CD4-positive, alpha-beta T cell treated with Interferon alpha-2 for 1 hour (primary cell): ENCODE data around the gene MYO5B.
"Not testable (repeated sequence)": the region's sequence is repeated elsewhere in the genome, so short reads cannot be mapped to it uniquely, and the experiment has no call there.

Source experiments
- DNase-seq, 2 donors: peaks; one replicate each; pipeline ENCODE4 v3.0.0-alpha.2; 2020 to 2022

MYO5B gene

DNA sequence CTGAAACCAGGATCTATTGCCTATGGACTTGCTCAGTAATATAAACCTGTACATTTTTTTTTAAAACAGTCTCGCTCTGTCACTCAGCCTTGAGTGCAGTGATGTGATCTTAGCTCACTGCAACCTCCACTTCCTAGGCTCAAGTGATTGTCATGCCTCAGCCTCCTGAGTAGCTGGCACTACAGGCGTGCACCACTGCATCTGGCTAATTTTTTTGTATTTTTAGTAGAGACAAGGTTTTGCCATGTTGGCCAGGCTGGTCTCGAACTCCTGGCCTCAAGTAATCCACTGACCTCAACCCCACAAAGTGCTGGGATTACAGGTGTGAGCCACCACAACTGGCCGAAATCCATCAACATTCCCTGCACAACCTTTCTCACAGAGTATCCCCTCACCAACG lies 100.2 kb downstream of the MYO5B start:
- not testable (repeated sequence) for DNase-seq

GRCh38 chr18:50094221-50094773 lies 100.7 kb downstream of the MYO5B start:
- DNase-seq: no peak

- no peak for DNase-seq
Observed at GRCh38 chr18:50093366-50094064, 101.4 kb downstream of the MYO5B start.

DNA sequence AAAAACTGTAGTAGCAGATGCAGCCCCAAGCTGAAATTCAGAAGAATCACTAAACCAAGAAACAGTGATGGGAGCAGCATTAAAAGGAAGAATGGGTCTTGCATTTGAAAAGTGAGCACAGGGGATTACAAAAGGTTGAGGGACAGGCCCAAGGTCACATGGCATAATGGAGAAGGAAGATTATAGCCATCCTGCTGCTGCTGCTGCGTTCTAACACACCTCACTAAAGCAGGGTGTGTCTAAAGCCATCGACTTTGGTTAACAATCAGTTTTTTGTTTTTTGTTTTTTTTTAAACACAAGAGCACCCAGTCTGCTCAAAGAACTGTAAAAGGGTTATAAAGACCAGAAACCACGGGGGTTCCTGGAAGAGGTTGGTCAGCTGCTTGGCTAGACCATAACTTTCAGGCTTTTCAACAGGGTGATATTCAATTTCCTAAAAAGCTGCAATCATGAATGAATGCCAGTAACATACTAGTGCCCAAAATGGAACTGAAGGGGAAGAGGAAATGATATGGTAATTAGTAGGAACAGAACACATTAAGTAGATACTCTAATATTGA lies 102.6 kb downstream of the MYO5B start:
- DNase-seq: no peak

GRCh38 chr18:50091509-50092244 lies 103.3 kb downstream of the MYO5B start:
- no peak for DNase-seq

DNA sequence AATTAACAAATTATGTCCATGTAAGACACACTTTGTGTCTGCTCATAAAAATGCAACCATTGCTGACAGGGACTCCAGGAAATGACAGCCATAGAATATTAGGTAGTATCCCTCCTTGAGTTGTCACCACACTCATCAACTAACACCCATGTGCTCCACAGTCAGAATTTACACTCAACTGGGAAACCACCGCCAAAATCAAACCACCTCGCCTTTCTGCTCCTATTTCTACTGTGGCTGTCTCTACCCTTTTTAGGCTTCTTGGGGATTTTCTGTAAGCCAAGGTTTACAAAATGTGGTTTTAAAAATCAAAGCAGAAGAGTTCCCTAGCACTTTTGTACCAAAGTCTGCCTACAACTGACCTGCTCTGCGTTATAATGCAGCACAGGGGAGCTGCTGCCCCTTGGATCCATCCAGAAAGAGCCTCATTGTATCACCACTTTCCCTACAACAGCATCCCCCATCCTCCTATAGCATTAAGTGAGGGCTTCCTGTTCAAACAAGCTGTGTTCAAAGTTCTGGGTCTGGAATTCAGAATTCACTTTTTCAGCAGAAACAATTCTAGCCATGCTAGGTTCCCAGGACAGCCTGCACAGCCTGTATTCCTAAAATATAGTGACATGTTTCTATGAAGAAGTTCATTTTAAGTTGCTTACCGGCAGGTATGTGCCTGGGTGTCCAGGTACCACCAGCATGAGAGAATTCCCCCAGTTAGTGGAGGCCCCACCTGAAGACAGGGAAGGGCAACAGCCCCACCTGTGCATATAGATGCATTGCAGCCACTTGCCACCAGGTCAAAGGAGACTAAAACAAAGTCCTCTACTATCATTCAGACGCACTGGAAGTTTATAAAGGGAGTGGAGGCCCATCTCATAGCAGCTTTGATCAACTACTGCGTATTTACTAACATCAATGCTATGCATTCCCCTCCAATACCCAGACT lies 104.3 kb downstream of the MYO5B start:
- no peak for DNase-seq

DNA sequence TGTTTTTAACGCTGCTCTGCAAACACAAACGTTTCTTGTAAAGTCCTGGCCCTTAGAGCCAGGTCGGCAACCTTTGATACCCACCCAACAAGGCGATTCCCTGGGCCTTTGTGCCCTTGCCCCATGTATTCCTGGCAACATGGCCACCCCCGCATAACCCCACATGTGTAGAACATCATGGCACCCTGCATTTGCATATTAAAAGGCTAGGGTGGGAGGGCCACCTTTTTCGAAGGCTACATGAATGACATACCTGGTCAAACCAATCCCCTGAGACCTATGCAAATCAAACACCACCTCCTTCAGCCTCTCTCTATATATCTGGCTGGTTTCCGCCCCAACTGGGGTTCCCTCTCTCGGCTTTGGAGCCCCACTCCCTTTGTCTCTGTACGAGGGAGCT lies 105.2 kb downstream of the MYO5B start:
- DNase-seq: no peak

GRCh38 chr18:50083708-50084107 lies 111.2 kb downstream of the MYO5B start:
- DNase-seq: no peak

DNA sequence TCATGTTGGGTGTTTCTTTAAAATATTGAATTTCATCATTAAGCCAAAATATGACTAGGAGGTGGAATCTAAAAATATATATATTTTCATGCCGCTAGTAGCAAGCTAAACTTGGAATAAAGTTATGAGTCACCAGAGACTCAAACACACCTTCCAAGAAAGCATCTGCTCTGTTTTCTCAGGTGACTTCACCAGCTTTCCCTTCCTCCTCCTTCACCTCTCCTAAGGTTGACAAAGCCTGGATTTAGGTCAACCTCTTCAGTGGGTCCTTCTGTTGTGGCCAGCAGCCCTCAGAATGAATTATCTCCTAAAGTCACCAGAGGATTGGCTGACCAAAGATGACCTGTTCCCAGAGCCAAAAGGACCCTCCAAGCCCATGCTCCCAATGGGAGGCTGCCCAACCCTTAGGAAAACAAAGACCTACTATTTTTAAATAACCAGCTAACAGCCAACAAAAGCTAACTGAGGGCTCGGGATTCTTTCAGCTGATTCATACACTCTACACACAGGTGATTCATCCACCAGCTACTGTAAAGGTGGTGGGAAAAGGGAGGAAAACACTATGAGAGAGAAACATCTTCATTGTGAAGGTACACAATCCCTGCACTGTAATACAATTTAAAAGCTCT lies 113.9 kb downstream of the MYO5B start:
- DNase-seq: no peak

DNA sequence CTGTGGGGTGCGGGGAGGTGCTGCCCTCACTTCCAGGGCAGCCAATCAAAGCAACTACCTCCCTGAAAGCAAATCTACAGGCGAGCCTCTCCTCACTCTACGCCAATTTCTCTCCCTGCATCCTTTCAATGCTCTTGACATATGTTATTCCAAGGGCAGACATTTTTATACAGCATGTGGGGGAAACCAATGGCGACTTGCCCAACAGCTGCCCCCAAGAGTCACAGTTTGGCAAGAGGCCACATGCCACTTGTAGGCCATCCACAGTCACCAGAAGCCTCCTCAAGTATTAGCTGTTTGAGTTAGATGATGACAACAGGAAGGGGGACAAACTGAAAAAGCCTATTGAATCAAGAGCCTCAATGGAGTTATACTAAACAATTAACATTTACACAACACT lies 114.6 kb downstream of the MYO5B start:
- no peak for DNase-seq

DNA sequence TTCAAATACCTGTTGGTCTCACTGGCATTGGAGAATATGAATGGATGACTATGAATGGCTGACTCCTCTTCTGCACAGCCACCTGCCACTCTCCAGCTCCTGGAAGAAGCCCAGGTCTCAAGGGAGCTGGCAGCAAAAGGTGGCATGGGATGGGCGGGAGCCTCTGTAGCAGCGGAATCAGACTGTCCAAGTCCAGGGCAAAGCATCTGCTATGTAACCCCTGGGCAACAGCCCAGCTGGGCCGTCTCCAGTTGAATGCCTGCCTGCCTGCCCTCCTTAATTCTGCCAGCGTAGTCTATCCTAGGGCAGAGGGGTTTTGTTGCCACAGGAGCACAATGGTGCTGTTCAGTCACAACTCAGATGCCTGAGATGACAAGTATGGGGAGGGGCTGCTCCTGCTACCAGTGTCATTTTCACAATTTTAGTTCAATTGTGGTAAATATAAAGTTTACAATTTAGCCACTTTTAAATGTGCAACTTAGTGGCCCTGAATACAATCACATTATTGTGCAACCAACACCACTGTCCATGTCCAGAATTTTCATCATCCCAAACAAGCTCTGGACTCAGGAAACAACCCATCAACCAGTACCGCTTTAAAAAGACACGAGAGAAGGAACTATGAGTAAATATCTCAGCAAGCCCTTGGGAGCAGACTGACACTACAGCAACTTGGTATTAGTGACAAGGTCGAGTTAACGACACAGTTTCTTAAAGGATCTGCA lies 115.2 kb downstream of the MYO5B start:
- DNase-seq: no peak

GRCh38 chr18:50076277-50076676 lies 118.7 kb downstream of the MYO5B start:
- no peak for DNase-seq

DNA sequence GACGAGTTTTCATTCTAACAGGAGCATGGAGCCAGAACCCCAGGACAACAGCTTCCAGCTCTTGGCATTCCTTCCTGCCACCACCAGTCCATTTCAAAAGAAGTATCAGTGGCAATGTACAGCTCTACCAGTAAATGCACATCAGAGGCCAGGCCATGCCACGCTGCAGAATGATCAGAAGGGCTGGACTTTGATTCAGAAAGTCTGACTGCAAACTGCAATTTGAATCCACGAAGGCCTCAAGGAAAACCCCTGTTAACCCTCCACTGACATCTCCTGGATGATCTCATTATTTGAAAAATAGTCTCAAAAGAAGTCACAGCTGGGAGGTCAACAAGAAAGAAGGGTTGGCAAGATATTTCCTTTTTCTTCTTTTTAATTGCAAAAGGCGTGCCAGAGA lies 119.2 kb downstream of the MYO5B start:
- no peak for DNase-seq

DNA sequence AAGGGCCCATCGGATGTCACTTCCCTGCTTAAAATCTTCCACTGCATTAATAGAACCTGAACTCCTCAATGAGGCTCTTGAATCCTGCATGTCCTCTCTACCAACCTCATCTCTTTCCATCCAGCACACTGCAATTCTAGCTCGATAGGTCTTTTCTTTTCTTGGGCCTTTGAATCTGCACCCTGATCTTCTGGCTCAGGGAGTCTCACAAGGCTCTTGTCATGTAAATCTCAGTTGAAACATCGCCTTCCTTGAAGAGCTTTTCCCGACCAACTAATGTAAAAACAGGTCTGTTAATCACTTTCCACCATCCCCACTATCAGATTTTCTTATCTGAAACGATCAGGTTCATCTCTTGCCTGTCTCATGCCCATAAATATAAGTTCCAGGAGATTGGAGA lies 120.5 kb downstream of the MYO5B start:
- DNase-seq: no peak

DNA sequence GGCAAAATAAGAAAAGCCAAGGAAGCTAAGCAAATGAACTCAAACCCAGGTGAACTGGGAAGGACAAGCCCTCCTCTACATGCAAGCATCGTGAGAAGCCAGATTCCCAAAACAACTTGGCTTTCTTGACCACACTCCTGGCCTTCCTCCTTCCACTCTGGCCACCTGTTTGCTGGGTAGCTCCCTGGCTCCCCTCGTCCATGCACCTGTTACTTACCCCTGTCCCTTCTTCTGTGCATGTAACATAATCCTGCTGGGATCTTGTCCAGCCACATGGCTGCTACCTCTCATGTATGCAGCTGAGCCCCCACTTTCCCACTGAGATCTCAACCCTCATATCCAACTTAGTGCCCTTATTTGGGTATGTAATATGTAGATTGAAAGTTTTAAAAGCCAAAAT lies 121.6 kb downstream of the MYO5B start:
- no peak for DNase-seq

GRCh38 chr18:50072146-50072545 lies 122.8 kb downstream of the MYO5B start:
- DNase-seq: no peak

GRCh38 chr18:50071397-50071796 lies 123.5 kb downstream of the MYO5B start:
- DNase-seq: no peak

DNA sequence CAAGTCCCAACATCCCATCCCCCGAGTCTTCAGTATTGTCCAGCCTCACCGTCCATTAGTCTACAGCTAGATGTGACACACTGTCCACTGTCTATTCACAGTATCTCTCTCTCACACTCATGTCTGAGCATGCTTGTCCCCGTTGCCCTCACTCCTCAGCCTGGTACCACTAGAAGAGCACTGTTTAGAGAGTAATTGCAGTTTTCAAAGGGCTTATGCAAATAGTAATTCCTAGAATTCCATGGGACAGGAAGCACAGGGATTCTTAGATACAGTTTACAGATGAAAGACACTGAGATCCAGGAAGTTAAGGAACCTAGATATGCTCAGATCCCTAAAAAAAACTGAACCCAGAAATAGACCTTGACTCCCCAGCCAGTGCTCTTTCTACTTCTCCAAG lies 125.5 kb downstream of the MYO5B start:
- DNase-seq: no peak

GRCh38 chr18:50065527-50065926 lies 129.4 kb downstream of the MYO5B start:
- no peak for DNase-seq

- DNase-seq: no peak
Observed at GRCh38 chr18:50065039-50065438, 129.9 kb downstream of the MYO5B start.

GRCh38 chr18:50061876-50062517 lies 132.9 kb downstream of the MYO5B start:
- no peak for DNase-seq
